ENCODE results near the gene KCNK6.
A peak's percentile ranks its signal among the peaks of the same experiment; 100 is the strongest.

The KCNK6 gene

DNA sequence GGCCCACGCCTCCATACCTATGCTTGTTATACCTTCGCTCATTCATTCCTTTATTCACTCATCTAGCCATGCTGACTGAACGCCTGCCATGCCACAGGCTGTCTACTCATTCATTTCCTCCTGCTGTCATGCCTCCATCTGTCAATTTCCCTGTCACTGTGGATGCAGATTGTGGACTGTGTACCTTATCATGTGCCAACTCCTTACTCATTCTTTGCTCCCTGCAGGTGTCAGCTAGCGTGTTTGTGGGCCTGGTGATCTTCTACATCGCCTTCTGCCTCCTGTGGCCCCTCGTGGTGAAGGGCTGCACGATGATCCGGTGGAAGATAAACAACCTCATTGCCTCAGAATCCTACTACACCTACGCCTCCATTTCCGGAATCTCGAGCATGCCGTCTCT lies 50.7 kb downstream of the KCNK6 start:
- H3K9ac ChIP-seq (ENCODE audit: low read length), result no peak overlapping the region
- H3K36me3 ChIP-seq (ENCODE audit: control insufficient read depth, insufficient read depth, low read length, severe bottlenecking), result no peaks in the 10 kb centered on the region
- no peak for DNase-seq (ENCODE audit: low read depth)
- no peak overlapping the region for H3K4me3 ChIP-seq (ENCODE audit: low read length)
- H3K4me1 ChIP-seq (ENCODE audit: control insufficient read depth, insufficient read depth, low read length), result no peaks in the 10 kb centered on the region
- H3K9me3 ChIP-seq (ENCODE audit: control insufficient read depth, low read length), result no peaks in the 10 kb centered on the region
- peaks cover 26% of the 10 kb centered on the region for H3K27me3 ChIP-seq (replicated peaks; ENCODE audit: control insufficient read depth, insufficient read depth, low read length)

DNA sequence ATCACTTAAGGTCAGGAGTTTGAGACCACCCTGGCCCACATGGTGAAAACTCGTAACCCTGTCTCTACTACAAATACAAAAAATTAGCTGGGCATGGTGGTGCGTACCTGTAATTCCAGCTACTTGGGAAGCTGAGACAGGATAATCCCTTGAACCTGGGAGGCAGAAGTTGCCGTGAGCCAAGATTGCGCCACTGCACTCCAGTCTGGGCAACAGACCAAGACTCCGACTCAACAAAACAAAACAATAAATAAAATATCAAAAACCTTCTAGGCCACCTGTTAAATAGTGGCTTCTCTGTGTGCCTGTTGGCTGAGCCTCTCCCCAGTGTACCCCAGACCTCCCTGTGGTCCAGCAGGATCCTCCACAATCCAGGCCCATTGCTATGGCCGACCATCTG lies 51.4 kb downstream of the KCNK6 start:
- H3K9ac ChIP-seq (ENCODE audit: low read length), result no peak overlapping the region
- H3K4me3 ChIP-seq (ENCODE audit: low read length), result no peak overlapping the region
- peaks cover 23% of the 10 kb centered on the region for H3K27me3 ChIP-seq (replicated peaks; ENCODE audit: control insufficient read depth, insufficient read depth, low read length)
- no peak for DNase-seq (ENCODE audit: low read depth)
- peaks cover 6% of the 10 kb centered on the region for H3K4me1 ChIP-seq (ENCODE audit: control insufficient read depth, insufficient read depth, low read length)
- H3K9me3 ChIP-seq (ENCODE audit: control insufficient read depth, low read length), result no peaks in the 10 kb centered on the region
- H3K36me3 ChIP-seq (ENCODE audit: control insufficient read depth, insufficient read depth, low read length, severe bottlenecking), result peaks cover under 1% of the 10 kb centered on the region

DNA sequence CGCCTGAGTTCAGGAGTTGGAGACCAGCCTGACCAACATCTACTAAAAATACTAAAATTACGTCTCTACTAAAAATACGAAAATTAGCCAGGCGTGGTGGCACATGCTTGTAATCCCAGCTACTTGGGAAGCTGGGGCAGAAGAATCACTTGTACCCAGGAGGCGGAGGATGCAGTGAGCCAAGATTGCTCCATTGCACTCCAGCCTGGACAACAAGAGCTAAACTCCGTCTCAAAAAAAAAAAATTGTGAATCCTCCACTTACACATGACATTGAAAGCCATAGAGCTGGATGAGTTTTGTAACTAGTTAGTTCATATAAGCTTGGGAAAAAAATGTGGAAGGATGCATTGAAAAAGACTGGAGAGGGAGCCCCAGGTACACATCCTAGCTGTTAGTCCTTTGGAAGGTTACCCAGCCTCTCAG lies 54.3 kb downstream of the KCNK6 start:
- DNase-seq (ENCODE audit: low read depth), result no peak

DNA sequence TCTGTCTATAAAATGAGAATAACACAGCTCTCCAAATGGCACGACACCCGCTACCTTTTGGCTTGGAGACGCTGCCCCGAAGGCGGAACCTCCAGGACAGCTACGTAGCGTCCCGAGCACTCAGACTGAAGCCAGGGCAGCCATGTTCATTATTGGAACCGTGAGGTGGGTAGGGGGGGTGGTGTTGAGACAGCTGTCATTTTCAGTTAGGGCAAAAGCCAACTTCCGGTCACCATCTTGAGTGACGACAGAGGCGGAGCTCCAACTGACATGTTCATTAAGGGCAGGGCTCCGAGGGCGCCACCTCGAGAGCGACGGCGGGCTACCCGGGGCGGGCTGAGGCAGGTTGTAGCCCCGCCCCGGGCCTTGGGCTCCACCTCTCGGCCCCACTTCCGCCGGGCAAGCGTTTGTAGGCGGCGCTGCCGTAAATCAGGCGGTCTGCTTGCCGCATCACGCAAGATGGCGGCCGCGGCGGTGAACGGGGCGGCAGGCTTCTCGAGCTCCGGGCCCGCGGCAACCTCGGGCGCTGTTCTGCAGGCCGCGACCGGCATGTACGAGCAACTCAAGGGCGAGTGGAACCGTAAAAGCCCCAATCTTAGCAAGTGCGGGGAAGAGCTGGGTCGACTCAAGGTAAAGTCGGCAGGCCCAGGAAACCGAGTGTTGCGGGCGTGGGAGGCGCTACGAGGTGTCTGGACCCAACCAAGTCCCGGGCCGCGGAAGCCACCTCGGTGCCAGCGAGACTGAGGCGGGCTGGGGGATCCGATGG lies 54.9 kb downstream of the KCNK6 start, which contains the start of gene PSMD8:
TSS of gene PSMD8 (plus strand) at position 240 of the 766 bp plus-strand sequence. CDS start at position 271, 31 bp downstream.
- no peaks in the 10 kb centered on the region for H3K9me3 ChIP-seq (ENCODE audit: control insufficient read depth, low read length)
- peak within 1 kb of the TSS; percentile 100 for H3K9ac ChIP-seq (ENCODE audit: low read length)
- DNase-seq (ENCODE audit: low read depth), result peak; percentile 100
- peaks cover 8% of the 10 kb centered on the region for H3K27me3 ChIP-seq (replicated peaks; ENCODE audit: control insufficient read depth, insufficient read depth, low read length)
- H3K4me3 ChIP-seq (ENCODE audit: low read length), result peak within 1 kb of the TSS; percentile 96
- peaks cover 19% of the 10 kb centered on the region for H3K4me1 ChIP-seq (ENCODE audit: control insufficient read depth, insufficient read depth, low read length)
- peaks cover 33% of the 10 kb centered on the region for H3K36me3 ChIP-seq (ENCODE audit: control insufficient read depth, insufficient read depth, low read length, severe bottlenecking)

More for the DNA sequence above, 54.3 kb downstream of the KCNK6 start:
- H3K27me3 ChIP-seq (replicated peaks; ENCODE audit: control insufficient read depth, insufficient read depth, low read length), result peaks cover 10% of the 10 kb centered on the region
- peaks cover 19% of the 10 kb centered on the region for H3K4me1 ChIP-seq (ENCODE audit: control insufficient read depth, insufficient read depth, low read length)
- H3K9ac ChIP-seq (ENCODE audit: low read length), result peak overlapping the region; percentile 100
- H3K9me3 ChIP-seq (ENCODE audit: control insufficient read depth, low read length), result no peaks in the 10 kb centered on the region
- peak overlapping the region; percentile 96 for H3K4me3 ChIP-seq (ENCODE audit: low read length)
- peaks cover 27% of the 10 kb centered on the region for H3K36me3 ChIP-seq (ENCODE audit: control insufficient read depth, insufficient read depth, low read length, severe bottlenecking)

DNA sequence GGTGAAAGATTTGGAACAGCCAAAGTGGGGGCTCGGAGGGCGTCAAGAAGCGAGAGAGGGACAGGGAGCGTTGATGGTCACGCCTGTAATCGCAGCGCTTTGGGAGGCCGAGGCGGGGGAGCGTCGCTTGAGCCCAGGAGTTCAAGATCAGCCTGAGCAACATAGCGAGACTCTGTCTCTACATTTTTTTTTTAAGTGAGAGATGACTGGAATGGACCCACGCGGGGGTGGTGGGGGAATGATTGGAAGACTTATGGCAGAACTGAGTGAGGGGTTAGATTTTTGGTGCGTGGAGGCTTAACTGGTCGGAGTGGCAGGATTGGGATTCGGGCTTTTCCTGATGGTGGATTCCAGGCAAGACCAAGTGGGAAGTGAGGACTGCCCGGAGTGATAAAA lies 55.5 kb downstream of the KCNK6 start:
- peaks cover 2% of the 10 kb centered on the region for H3K27me3 ChIP-seq (replicated peaks; ENCODE audit: control insufficient read depth, insufficient read depth, low read length)
- DNase-seq (ENCODE audit: low read depth), result peak; percentile 72
- peaks cover 36% of the 10 kb centered on the region for H3K36me3 ChIP-seq (ENCODE audit: control insufficient read depth, insufficient read depth, low read length, severe bottlenecking)
- peaks cover 19% of the 10 kb centered on the region for H3K4me1 ChIP-seq (ENCODE audit: control insufficient read depth, insufficient read depth, low read length)
- H3K9ac ChIP-seq (ENCODE audit: low read length), result peak overlapping the region; percentile 100
- H3K4me3 ChIP-seq (ENCODE audit: low read length), result peak overlapping the region; percentile 96
- H3K9me3 ChIP-seq (ENCODE audit: control insufficient read depth, low read length), result no peaks in the 10 kb centered on the region

DNA sequence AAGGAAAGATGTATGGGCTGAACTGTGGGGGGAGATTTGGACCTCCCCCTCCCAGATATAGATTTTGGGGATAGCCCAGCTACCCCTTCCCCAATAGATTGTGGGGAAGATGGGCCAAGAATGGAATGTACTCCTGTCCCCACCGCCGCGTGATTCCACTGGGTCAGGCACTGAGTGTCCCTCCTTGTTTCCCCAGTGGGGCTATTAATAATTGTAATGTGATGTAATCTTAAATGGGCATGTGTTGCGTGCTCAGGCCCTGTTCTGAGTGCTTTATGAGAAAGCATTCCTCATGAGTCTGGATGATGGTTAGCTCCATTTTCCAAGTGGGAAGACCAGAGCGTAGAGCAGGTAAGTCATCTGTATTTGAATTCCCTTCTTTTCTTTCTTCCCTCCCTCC lies 56.1 kb downstream of the KCNK6 start:
- H3K4me3 ChIP-seq (ENCODE audit: low read length), result peak overlapping the region; percentile 96
- H3K4me1 ChIP-seq (ENCODE audit: control insufficient read depth, insufficient read depth, low read length), result peaks cover 19% of the 10 kb centered on the region
- H3K36me3 ChIP-seq (ENCODE audit: control insufficient read depth, insufficient read depth, low read length, severe bottlenecking), result peaks cover 43% of the 10 kb centered on the region
- peak overlapping the region; percentile 100 for H3K9ac ChIP-seq (ENCODE audit: low read length)
- H3K27me3 ChIP-seq (replicated peaks; ENCODE audit: control insufficient read depth, insufficient read depth, low read length), result no peaks in the 10 kb centered on the region
- no peaks in the 10 kb centered on the region for H3K9me3 ChIP-seq (ENCODE audit: control insufficient read depth, low read length)
- peak; percentile 27 for DNase-seq (ENCODE audit: low read depth)

DNA sequence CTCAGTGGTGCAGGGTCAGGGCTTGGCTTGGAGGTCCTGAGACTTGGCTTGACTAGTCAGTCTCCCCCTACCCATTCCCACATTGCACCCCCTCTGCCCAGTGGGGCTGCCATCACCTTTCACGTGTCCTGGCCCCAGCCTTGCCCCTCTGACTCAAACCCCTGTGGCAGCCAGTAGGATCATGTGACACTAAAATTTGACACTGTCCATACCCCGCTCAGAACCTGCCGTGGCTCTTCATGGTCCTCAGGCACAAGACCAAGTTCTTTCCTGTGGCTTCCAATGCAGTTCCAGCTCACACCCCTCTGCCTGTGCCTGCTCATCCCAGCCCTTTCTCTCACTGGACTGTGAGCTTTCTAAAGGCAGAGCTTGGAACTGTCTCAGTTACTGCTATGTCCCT lies 56.9 kb downstream of the KCNK6 start:
- Histone ChIP-seq H3K9ac (ENCODE audit: low read length) (peak overlapping the region; percentile 39), H3K36me3 (ENCODE audit: control insufficient read depth, insufficient read depth, low read length, severe bottlenecking) (peaks cover 51% of the 10 kb centered on the region), H3K9me3 (ENCODE audit: control insufficient read depth, low read length) (no peaks in the 10 kb centered on the region), H3K4me3 (ENCODE audit: low read length) (peak overlapping the region; percentile 96), H3K4me1 (ENCODE audit: control insufficient read depth, insufficient read depth, low read length) (peaks cover 19% of the 10 kb centered on the region), H3K27me3 (replicated peaks; ENCODE audit: control insufficient read depth, insufficient read depth, low read length) (no peaks in the 10 kb centered on the region)
- DNase-seq (ENCODE audit: low read depth), result no peak

DNA sequence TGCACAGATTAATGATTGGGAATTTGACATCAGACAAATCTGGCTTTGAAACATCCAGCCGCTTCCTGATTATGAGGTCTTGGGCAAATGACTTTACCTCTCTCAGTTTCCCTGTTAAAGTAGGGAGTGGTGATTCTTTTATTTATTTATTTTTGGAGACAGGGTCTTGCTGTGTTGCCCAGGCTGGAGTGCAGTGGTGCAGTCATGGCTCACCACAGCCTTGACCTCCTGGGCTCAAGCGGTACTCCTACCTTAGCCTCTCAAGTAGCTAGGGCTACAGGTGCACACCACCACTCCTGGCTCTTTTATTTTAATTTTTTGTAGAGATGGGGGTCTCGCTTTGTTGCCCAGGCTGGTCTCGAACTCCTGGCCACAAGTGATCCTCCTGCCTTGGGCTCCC lies 57.4 kb downstream of the KCNK6 start:
- H3K9ac ChIP-seq (ENCODE audit: low read length), result peak overlapping the region; percentile 39
- H3K4me1 ChIP-seq (ENCODE audit: control insufficient read depth, insufficient read depth, low read length), result peaks cover 19% of the 10 kb centered on the region
- peaks cover 56% of the 10 kb centered on the region for H3K36me3 ChIP-seq (ENCODE audit: control insufficient read depth, insufficient read depth, low read length, severe bottlenecking)
- no peaks in the 10 kb centered on the region for H3K9me3 ChIP-seq (ENCODE audit: control insufficient read depth, low read length)
- peak overlapping the region; percentile 96 for H3K4me3 ChIP-seq (ENCODE audit: low read length)
- no peak for DNase-seq (ENCODE audit: low read depth)
- no peaks in the 10 kb centered on the region for H3K27me3 ChIP-seq (replicated peaks; ENCODE audit: control insufficient read depth, insufficient read depth, low read length)

DNA sequence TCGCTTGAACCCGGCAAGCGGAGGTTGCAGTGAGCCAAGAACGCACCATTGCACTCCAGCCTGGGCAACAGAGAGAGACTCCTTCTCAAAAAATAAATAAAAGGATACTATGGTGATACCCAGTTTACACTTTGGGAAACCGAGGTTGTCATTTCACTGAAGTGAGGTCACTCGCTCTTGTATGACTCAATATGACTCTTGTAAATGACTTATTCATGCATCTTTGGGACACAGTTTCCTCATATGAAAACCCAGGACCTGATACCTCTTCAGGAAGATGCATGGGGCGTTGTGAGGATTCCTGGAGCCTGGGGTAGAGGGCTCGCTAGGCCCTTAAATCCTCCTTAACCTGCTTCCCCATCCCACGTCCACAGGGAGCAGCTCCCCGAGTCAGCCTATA lies 59.2 kb downstream of the KCNK6 start:
- Histone ChIP-seq H3K27me3 (replicated peaks; ENCODE audit: control insufficient read depth, insufficient read depth, low read length) (no peaks in the 10 kb centered on the region), H3K9ac (ENCODE audit: low read length) (no peak overlapping the region), H3K9me3 (ENCODE audit: control insufficient read depth, low read length) (no peaks in the 10 kb centered on the region), H3K4me1 (ENCODE audit: control insufficient read depth, insufficient read depth, low read length) (peaks cover 19% of the 10 kb centered on the region), H3K36me3 (ENCODE audit: control insufficient read depth, insufficient read depth, low read length, severe bottlenecking) (peaks cover 74% of the 10 kb centered on the region), H3K4me3 (ENCODE audit: low read length) (no peak overlapping the region)
- DNase-seq (ENCODE audit: low read depth), result no peak

DNA sequence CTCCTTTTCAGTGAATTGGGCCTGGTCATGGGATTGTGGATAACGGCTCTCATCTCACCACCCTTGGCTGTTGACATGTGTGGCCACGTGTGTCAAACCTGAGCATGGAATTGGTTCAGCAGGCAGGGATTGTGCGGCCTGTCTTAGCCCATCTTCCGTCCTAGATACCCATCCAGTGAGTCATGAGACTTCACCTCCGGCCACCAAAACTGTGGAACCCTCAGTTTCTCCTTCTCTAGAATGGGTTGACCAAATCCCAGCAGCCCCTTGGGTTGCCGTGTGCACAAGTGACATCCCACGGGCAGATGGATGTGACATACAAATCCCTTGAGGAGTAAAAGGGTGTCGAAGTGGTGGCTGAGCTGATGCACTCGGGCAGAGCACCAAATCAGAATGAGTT lies 61.5 kb downstream of the KCNK6 start:
- H3K4me3 ChIP-seq (ENCODE audit: low read length), result no peak overlapping the region

More for the DNA sequence above, 61.5 kb downstream of the KCNK6 start:
- no peak for DNase-seq (ENCODE audit: low read depth)
- no peaks in the 10 kb centered on the region for H3K27me3 ChIP-seq (replicated peaks; ENCODE audit: control insufficient read depth, insufficient read depth, low read length)
- H3K9ac ChIP-seq (ENCODE audit: low read length), result no peak overlapping the region
- no peaks in the 10 kb centered on the region for H3K9me3 ChIP-seq (ENCODE audit: control insufficient read depth, low read length)
- H3K36me3 ChIP-seq (ENCODE audit: control insufficient read depth, insufficient read depth, low read length, severe bottlenecking), result peaks cover 82% of the 10 kb centered on the region
- H3K4me1 ChIP-seq (ENCODE audit: control insufficient read depth, insufficient read depth, low read length), result peaks cover 13% of the 10 kb centered on the region
